Activated T-helper 2 cell treated with anti-CD3 and anti-CD28 coated beads, Interferon-gamma antibody, Interleukin-2, Interleukin-4, amounts not matched to agents 10 μg/mL and 5 μg/mL and 100 μg/mL, durations not matched to agents 14 hours and 24 hours and 36 hours (primary cell): ENCODE results near the gene OVOL3. TPM values are rescaled to one million over a fixed set of nuclear protein-coding genes. Genes with fewer than 3 reads are reported as not detected.
"Not testable (repeated sequence)": the region's sequence is repeated elsewhere in the genome, so short reads cannot be mapped to it uniquely, and the experiment has no call there.

Experiments used
- DNase-seq: peaks from one replicate; pipeline ENCODE4 v3.0.0; 2021; ENCODE audit warnings: low spot score
- H3K27ac Mint-ChIP-seq: one replicate; pipeline ENCODE4 v1.8.0; 2021; ENCODE audit warnings: mixed read lengths
- H3K27me3 Mint-ChIP-seq: one replicate; pipeline ENCODE4 v1.8.0; 2021; ENCODE audit warnings: low read depth, mixed read lengths
- H3K36me3 Mint-ChIP-seq: one replicate; pipeline ENCODE4 v1.8.0; 2021; ENCODE audit warnings: low read depth, mixed read lengths
- H3K4me1 Mint-ChIP-seq: one replicate; pipeline ENCODE4 v1.8.0; 2021; ENCODE audit warnings: low read depth, mixed read lengths
- H3K4me3 Mint-ChIP-seq: one replicate; pipeline ENCODE4 v1.8.0; 2021; ENCODE audit warnings: low read depth, mild to moderate bottlenecking, moderate library complexity, mixed read lengths
- H3K9me3 Mint-ChIP-seq: one replicate; pipeline ENCODE4 v1.8.0; 2021; ENCODE audit warnings: mixed read lengths
- intact Hi-C: fragments of 100-400 bp; cut with micrococcal nuclease; formaldehyde crosslinking; loops from one replicate; pipeline ENCODE4 v1.15.1; 2023
- total RNA-seq: library from RNA; stranded (reverse); gene quantifications from 2 replicates; pipeline ENCODE4 v1.2.3, GENCODE V29; 2022

Gene OVOL3
- total RNA-seq = not detected in 2 replicates

GRCh38 chr19:36110487-36111199, at the start of gene OVOL3:
OVOL3 (plus strand) TSS chr19:36111143; CDS start chr19:36111203, 60 bp downstream.
- H3K36me3 Mint-ChIP-seq = peaks cover 27% of the 10 kb centered on the region
- H3K27ac Mint-ChIP-seq = no peak within 1 kb of the TSS

GRCh38 chr19:36061367-36061766, 49.6 kb upstream of the OVOL3 start:
- Mint-ChIP-seq H3K27ac (no peak overlapping the region), H3K36me3 (peaks cover 48% of the 10 kb centered on the region), H3K27me3 (no peaks in the 10 kb centered on the region), H3K9me3 (no peaks in the 10 kb centered on the region), H3K4me3 (no peak overlapping the region), H3K4me1 (peaks cover 9% of the 10 kb centered on the region)
- DNase-seq = no peak
- intact Hi-C loops = no loop called here

More at GRCh38 chr19:36110487-36111199, at the start of gene OVOL3:
- no peak for DNase-seq
- H3K4me3 Mint-ChIP-seq = peak within 1 kb of the TSS; percentile 17
- no peaks in the 10 kb centered on the region for H3K27me3 Mint-ChIP-seq
- H3K9me3 Mint-ChIP-seq = no peaks in the 10 kb centered on the region
- peaks cover 8% of the 10 kb centered on the region for H3K4me1 Mint-ChIP-seq
- intact Hi-C loops = loop anchor here (10.0 kb wide), 1 partner anchor 466 kb away; the partner anchor contains the start of genes COX6B1 and ETV2

GRCh38 chr19:36064826-36065225, 46.1 kb upstream of the OVOL3 start:
- no peaks in the 10 kb centered on the region for H3K27me3 Mint-ChIP-seq
- H3K36me3 Mint-ChIP-seq = peaks cover 56% of the 10 kb centered on the region
- no peak overlapping the region for H3K27ac Mint-ChIP-seq
- no peaks in the 10 kb centered on the region for H3K9me3 Mint-ChIP-seq
- intact Hi-C loops = no loop called here
- H3K4me3 Mint-ChIP-seq = no peak overlapping the region
- no peak for DNase-seq
- no peaks in the 10 kb centered on the region for H3K4me1 Mint-ChIP-seq

- Mint-ChIP-seq H3K27ac (no peak overlapping the region), H3K36me3 (peaks cover 58% of the 10 kb centered on the region)
- intact Hi-C loops = no loop called here
Observed at GRCh38 chr19:36067681-36068080, 43.3 kb upstream of the OVOL3 start.

GRCh38 chr19:36068810-36069499, 42.0 kb upstream of the OVOL3 start:
- H3K27me3 Mint-ChIP-seq, H3K4me3 Mint-ChIP-seq, H3K27ac Mint-ChIP-seq, H3K9me3 Mint-ChIP-seq, DNase-seq, H3K4me1 Mint-ChIP-seq, intact Hi-C loops: not testable (repeated sequence)
- H3K36me3 Mint-ChIP-seq = peaks cover 61% of the 10 kb centered on the region

More at GRCh38 chr19:36067681-36068080, 43.3 kb upstream of the OVOL3 start:
- DNase-seq = no peak
- Mint-ChIP-seq H3K9me3 (no peaks in the 10 kb centered on the region), H3K27me3 (no peaks in the 10 kb centered on the region), H3K4me3 (no peak overlapping the region), H3K4me1 (no peaks in the 10 kb centered on the region)

- Mint-ChIP-seq H3K27me3 (no peaks in the 10 kb centered on the region), H3K27ac (no peak overlapping the region), H3K4me3 (no peak overlapping the region), H3K4me1 (no peaks in the 10 kb centered on the region), H3K36me3 (peaks cover 52% of the 10 kb centered on the region), H3K9me3 (no peaks in the 10 kb centered on the region)
- no peak for DNase-seq
- intact Hi-C loops = no loop called here
Observed at GRCh38 chr19:36072081-36072480, 38.9 kb upstream of the OVOL3 start.

GRCh38 chr19:36073121-36073876, 37.6 kb upstream of the OVOL3 start:
- no peak overlapping the region for H3K27ac Mint-ChIP-seq
- H3K27me3 Mint-ChIP-seq = no peaks in the 10 kb centered on the region
- H3K4me3 Mint-ChIP-seq = no peak overlapping the region
- DNase-seq = no peak
- H3K4me1 Mint-ChIP-seq = no peaks in the 10 kb centered on the region
- intact Hi-C loops = no loop called here
- peaks cover 49% of the 10 kb centered on the region for H3K36me3 Mint-ChIP-seq
- H3K9me3 Mint-ChIP-seq = no peaks in the 10 kb centered on the region

GRCh38 chr19:36079389-36079945, 31.5 kb upstream of the OVOL3 start:
- H3K4me1 Mint-ChIP-seq = no peaks in the 10 kb centered on the region
- H3K36me3 Mint-ChIP-seq = peaks cover 60% of the 10 kb centered on the region
- no peak overlapping the region for H3K4me3 Mint-ChIP-seq
- no peaks in the 10 kb centered on the region for H3K9me3 Mint-ChIP-seq
- H3K27me3 Mint-ChIP-seq = no peaks in the 10 kb centered on the region
- no peak for DNase-seq
- H3K27ac Mint-ChIP-seq = peak overlapping the region; percentile 38
- intact Hi-C loops = no loop called here

DNA sequence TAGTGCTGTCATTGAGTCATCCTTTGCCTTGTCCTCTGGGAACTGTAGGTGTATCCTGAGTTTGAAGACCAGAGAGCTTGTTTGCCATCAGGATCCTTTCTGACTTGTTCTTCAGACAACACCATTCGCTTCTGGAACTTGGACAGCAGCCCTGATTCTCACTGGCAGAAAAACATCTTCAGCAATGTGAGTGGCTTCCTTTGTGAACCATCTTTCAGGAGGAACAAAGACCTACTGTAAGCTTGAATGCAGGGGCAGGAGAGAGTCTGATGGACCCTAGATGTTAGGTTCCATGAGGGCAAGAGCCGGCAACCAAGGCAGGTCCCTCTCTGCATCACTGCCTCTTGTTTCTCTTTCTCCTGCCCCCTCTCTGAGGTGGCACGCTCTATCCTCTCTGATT, 29.6 kb upstream of the OVOL3 start:
- H3K4me1 Mint-ChIP-seq = no peaks in the 10 kb centered on the region
- H3K9me3 Mint-ChIP-seq = no peaks in the 10 kb centered on the region
- no peak overlapping the region for H3K27ac Mint-ChIP-seq
- H3K4me3 Mint-ChIP-seq = no peak overlapping the region
- DNase-seq = no peak
- peaks cover 65% of the 10 kb centered on the region for H3K36me3 Mint-ChIP-seq
- intact Hi-C loops = no loop called here
- H3K27me3 Mint-ChIP-seq = no peaks in the 10 kb centered on the region

- Mint-ChIP-seq H3K27me3 (no peaks in the 10 kb centered on the region), H3K9me3 (no peaks in the 10 kb centered on the region), H3K36me3 (peaks cover 67% of the 10 kb centered on the region), H3K4me1 (no peaks in the 10 kb centered on the region), H3K4me3 (no peak overlapping the region), H3K27ac (no peak overlapping the region)
- intact Hi-C loops = no loop called here
- DNase-seq = no peak
Observed at GRCh38 chr19:36081894-36082293, 29.0 kb upstream of the OVOL3 start.

GRCh38 chr19:36082916-36083315, 28.0 kb upstream of the OVOL3 start:
- Mint-ChIP-seq H3K4me3 (no peak overlapping the region), H3K27me3 (no peaks in the 10 kb centered on the region), H3K9me3 (no peaks in the 10 kb centered on the region), H3K27ac (no peak overlapping the region), H3K4me1 (no peaks in the 10 kb centered on the region), H3K36me3 (peaks cover 60% of the 10 kb centered on the region)
- no peak for DNase-seq
- intact Hi-C loops = no loop called here

- no peaks in the 10 kb centered on the region for H3K9me3 Mint-ChIP-seq
- intact Hi-C loops = no loop called here
- no peak overlapping the region for H3K4me3 Mint-ChIP-seq
- H3K36me3 Mint-ChIP-seq = peaks cover 64% of the 10 kb centered on the region
- H3K27me3 Mint-ChIP-seq = no peaks in the 10 kb centered on the region
- H3K4me1 Mint-ChIP-seq = no peaks in the 10 kb centered on the region
- no peak for DNase-seq
- no peak overlapping the region for H3K27ac Mint-ChIP-seq
Observed at GRCh38 chr19:36084231-36085009, 26.5 kb upstream of the OVOL3 start.
